H1 (cell line): Measurements from ENCODE around the gene MCC. TPM values are rescaled to one million over a fixed set of nuclear protein-coding genes. Genes with fewer than 3 reads are reported as not detected.

Experiments
- CTCF ChIA-PET: fragments of 300-600 bp; sonication (Branson Sonifier 250); formaldehyde crosslinking; loops from one replicate; lab custom pipeline; 2021; ENCODE audit not compliant: partially characterized antibody; lab: Charles Lee
- POLR2A ChIA-PET: fragments of 300-600 bp; sonication (Branson Sonifier 250); formaldehyde crosslinking; loops from one replicate; lab custom pipeline; 2021; ENCODE audit warnings: inconsistent platforms; ENCODE audit not compliant: partially characterized antibody; lab: Charles Lee
- DNase-seq, 2 experiments: peaks; one replicate each; pipeline versions ENCODE4 v3.0.0 to v3.0.0-alpha.2; 2010 to 2022; ENCODE audit warnings: low spot score in 2 of 2, low read depth in 1 of 2, mixed read lengths in 1 of 2
- FAIRE-seq: peaks from 2 replicates; lab custom pipeline; 2011; peaks lifted over from hg19 to GRCh38; lab: Jason Lieb, UNC
- H2AFZ ChIP-seq: 2 replicates; pipeline ENCODE4 v1.8.1; 2012; ENCODE audit warnings: low read length, inconsistent platforms
- H2AK5ac ChIP-seq: 2 replicates; pipeline ENCODE4 v1.6.1; 2013; ENCODE audit warnings: low read depth, low read length
- H2BK120ac ChIP-seq: replicated peaks from 2 replicates; pipeline ENCODE3; 2013; ENCODE audit warnings: low read depth, low read length, inconsistent platforms
- H2BK12ac ChIP-seq: 2 replicates; pipeline ENCODE4 v1.6.1; 2013; ENCODE audit warnings: low read depth, low read length
- H2BK15ac ChIP-seq: 2 replicates; pipeline ENCODE4 v1.6.1; 2013; ENCODE audit warnings: low read length
- H2BK20ac ChIP-seq: 2 replicates; pipeline ENCODE4 v1.6.1; 2013; ENCODE audit warnings: low read length
- H2BK5ac ChIP-seq: 2 replicates; pipeline ENCODE4 v1.6.1; 2013; ENCODE audit warnings: low read depth, low read length
- H3K14ac ChIP-seq: 2 replicates; pipeline ENCODE4 v1.6.1; 2013; ENCODE audit warnings: inconsistent platforms; ENCODE audit not compliant: insufficient read length
- H3K18ac ChIP-seq: 2 replicates; pipeline ENCODE4 v1.6.1; 2013; ENCODE audit warnings: low read length; ENCODE audit errors: extremely low read depth
- H3K23ac ChIP-seq: 2 replicates; pipeline ENCODE4 v1.6.1; 2013; ENCODE audit warnings: inconsistent platforms; ENCODE audit not compliant: insufficient read length
- H3K23me2 ChIP-seq: 2 replicates; pipeline ENCODE4 v1.6.1; 2013; ENCODE audit warnings: low read depth, low read length
- H3K27ac ChIP-seq: 2 replicates; pipeline ENCODE4 v1.6.1; 2011; ENCODE audit warnings: low read depth, low read length, inconsistent platforms
- H3K27me3 ChIP-seq, 4 experiments: replicated peaks in 1 of 4; 1 replicate in 1 of 4; 2 replicates in 3 of 4; pipeline versions ENCODE4 v1.6.1 to v1.8.1; 2011 to 2013; ENCODE audit warnings: low read length in 3 of 4, mild to moderate bottlenecking in 3 of 4, inconsistent platforms in 2 of 4, mixed read lengths in 2 of 4, moderate library complexity in 1 of 4; ENCODE audit not compliant: control insufficient read depth in 3 of 4, insufficient read depth in 3 of 4; ENCODE audit errors: extremely low read depth in 1 of 4
- H3K36me3 ChIP-seq, 4 experiments: 2 replicates each; pipeline versions ENCODE4 v1.6.1 to v1.8.1; 2011 to 2013; ENCODE audit warnings: mild to moderate bottlenecking in 4 of 4, low read length in 3 of 4, moderate library complexity in 2 of 4, control low read depth in 1 of 4, inconsistent platforms in 1 of 4; ENCODE audit not compliant: insufficient read depth in 4 of 4, control insufficient read depth in 2 of 4
- H3K4ac ChIP-seq: replicated peaks from 2 replicates; pipeline ENCODE3; 2013; ENCODE audit warnings: low read length, low read depth, mixed read lengths, inconsistent platforms; ENCODE audit not compliant: insufficient read length
- H3K4me1 ChIP-seq, 4 experiments: replicated peaks in 1 of 4; 1 replicate in 1 of 4; 2 replicates in 3 of 4; pipeline versions ENCODE4 v1.6.1 to v1.8.1; 2011 to 2013; ENCODE audit warnings: low read length in 3 of 4, inconsistent platforms in 2 of 4, mixed read lengths in 1 of 4; ENCODE audit not compliant: insufficient read depth in 4 of 4, control insufficient read depth in 3 of 4
- H3K4me2 ChIP-seq, 2 experiments: 2 replicates each; pipeline versions ENCODE4 v1.6.1 to v1.8.1; 2011 to 2013; ENCODE audit warnings: low read depth in 2 of 2, low read length in 2 of 2, control low read depth in 1 of 2, inconsistent platforms in 1 of 2, mild to moderate bottlenecking in 1 of 2; ENCODE audit not compliant: insufficient read depth in 1 of 2
- H3K4me3 ChIP-seq, 4 experiments: fragments of 200-600, 300-600 bp in 1 of 4; sonication (generic), shearing (Covaris generic), sonication (Bioruptor Twin) in 1 of 4; 2 replicates each; pipeline versions ENCODE4 v1.5.1 to v1.8.1; 2011 to 2016; ENCODE audit warnings: low read length in 4 of 4, low read depth in 3 of 4, control low read depth in 2 of 4, inconsistent platforms in 2 of 4, mild to moderate bottlenecking in 2 of 4, mixed read lengths in 1 of 4, moderate library complexity in 1 of 4; ENCODE audit not compliant: insufficient read depth in 2 of 4; ENCODE audit errors: extremely low read depth in 1 of 4
- H3K56ac ChIP-seq: replicated peaks from 2 replicates; pipeline ENCODE3; 2013; ENCODE audit warnings: low read depth, mild to moderate bottlenecking, mixed read lengths, low read length, inconsistent platforms; ENCODE audit not compliant: insufficient read length
- H3K79me1 ChIP-seq: 2 replicates; pipeline ENCODE4 v1.6.1; 2013; ENCODE audit warnings: low read depth, low read length, control low read depth
- H3K79me2 ChIP-seq, 2 experiments: 2 replicates each; pipeline versions ENCODE4 v1.6.1 to v1.8.1; 2012 to 2013; ENCODE audit warnings: low read length in 2 of 2, mild to moderate bottlenecking in 2 of 2, inconsistent platforms in 1 of 2; ENCODE audit not compliant: insufficient read depth in 2 of 2, control insufficient read depth in 1 of 2
- H3K9ac ChIP-seq, 4 experiments: replicated peaks in 1 of 4; 1 replicate in 1 of 4; 2 replicates in 3 of 4; pipeline versions ENCODE4 v1.6.1 to v1.8.1; 2011 to 2013; ENCODE audit warnings: low read depth in 3 of 4, low read length in 3 of 4, control low read depth in 2 of 4, mild to moderate bottlenecking in 2 of 4, moderate library complexity in 2 of 4, inconsistent platforms in 1 of 4; ENCODE audit errors: extremely low read depth in 1 of 4
- H3K9me3 ChIP-seq, 2 experiments: 2 replicates each; pipeline versions ENCODE4 v1.6.1 to v1.8.1; 2012 to 2013; ENCODE audit warnings: mild to moderate bottlenecking in 2 of 2, moderate library complexity in 2 of 2, control low read depth in 1 of 2, inconsistent platforms in 1 of 2, low read depth in 1 of 2, low read length in 1 of 2, mixed read lengths in 1 of 2; ENCODE audit not compliant: insufficient read depth in 2 of 2
- H4K20me1 ChIP-seq, 2 experiments: replicated peaks in 1 of 2; 2 replicates each; pipeline versions ENCODE3 to v1.8.1; 2011 to 2013; ENCODE audit warnings: inconsistent platforms in 2 of 2, low read length in 2 of 2, mild to moderate bottlenecking in 1 of 2; ENCODE audit not compliant: insufficient read depth in 2 of 2, control insufficient read depth in 1 of 2
- H4K5ac ChIP-seq: 2 replicates; pipeline ENCODE4 v1.6.1; 2013; ENCODE audit warnings: low read length, low read depth, mixed read lengths, inconsistent platforms; ENCODE audit not compliant: insufficient read length
- H4K8ac ChIP-seq: 2 replicates; pipeline ENCODE4 v1.8.0; 2013; ENCODE audit warnings: mild to moderate bottlenecking, moderate library complexity, low read length, inconsistent platforms; ENCODE audit not compliant: insufficient read depth; ENCODE audit errors: extremely low read depth
- H4K91ac ChIP-seq: replicated peaks from 2 replicates; pipeline ENCODE3; 2013; ENCODE audit warnings: low read length, mixed read lengths, inconsistent platforms; ENCODE audit not compliant: insufficient read length
- CREB1 ChIP-seq: IDR thresholded peaks from 2 replicates; pipeline ENCODE4 v1.6.1; 2012; ENCODE audit warnings: inconsistent platforms
- CTCF ChIP-seq, 3 experiments: IDR thresholded peaks; 1 replicate in 2 of 3; 2 replicates in 1 of 3; pipeline versions ENCODE4 v1.5.1 to v1.6.1; 2011; ENCODE audit warnings: low read length in 3 of 3, mild to moderate bottlenecking in 3 of 3, inconsistent platforms in 2 of 3, low read depth in 1 of 3, moderate library complexity in 1 of 3; ENCODE audit not compliant: insufficient read depth in 1 of 3; ENCODE audit errors: control extremely low read depth in 1 of 3
- GABPA ChIP-seq: IDR thresholded peaks from 2 replicates; pipeline ENCODE4 v1.6.1; 2011; ENCODE audit warnings: mild to moderate bottlenecking, low read length, moderate library complexity, borderline replicate concordance; ENCODE audit not compliant: insufficient read depth
- HDAC6 ChIP-seq: IDR thresholded peaks from one replicate; pipeline ENCODE4 v1.7.1; 2012; ENCODE audit warnings: low read depth, mild to moderate bottlenecking, inconsistent platforms, low read length, moderate library complexity
- JUND ChIP-seq: IDR thresholded peaks from 2 replicates; pipeline ENCODE4 v1.6.1; 2011; ENCODE audit warnings: mild to moderate bottlenecking, improper control_type of control experiment, low read length
- KDM1A ChIP-seq: fragments of 200-600, 300-600 bp; sonication (generic); IDR thresholded peaks from 2 replicates; pipeline ENCODE4 v1.7.1; 2016; ENCODE audit warnings: mild to moderate bottlenecking, low read length, borderline replicate concordance
- NANOG ChIP-seq: IDR thresholded peaks from 2 replicates; pipeline ENCODE4 v1.6.1; 2011; ENCODE audit warnings: low read length, low read depth, mild to moderate bottlenecking, inconsistent platforms; ENCODE audit not compliant: insufficient read depth, poor library complexity, severe bottlenecking
- RBBP5 ChIP-seq: IDR thresholded peaks from 2 replicates; pipeline ENCODE4 v1.7.1; 2012; ENCODE audit warnings: low read depth, mild to moderate bottlenecking, inconsistent platforms, low read length, moderate library complexity, borderline replicate concordance
- USF2 ChIP-seq: IDR thresholded peaks from 2 replicates; pipeline ENCODE4 v1.6.1; 2011; ENCODE audit warnings: low read length, improper control_type of control experiment
- WGBS, 2 experiments: shearing (Covaris generic) in 1 of 2; methylation state at CpG; one replicate each; pipeline versions ENCODE4 v1.1.6 to v1.1.7; 2013 to 2015; ENCODE audit warnings: low lambda C conversion rate in 2 of 2, mixed read lengths in 2 of 2, inconsistent platforms in 1 of 2, low coverage in 1 of 2, missing lambda C conversion rate in 1 of 2; ENCODE audit not compliant: insufficient replicate concordance in 2 of 2, insufficient coverage in 1 of 2, insufficient read length in 1 of 2; ENCODE audit errors: extremely low coverage in 1 of 2, missing lambda C conversion rate in 1 of 2; 5-methylcytosine and 5-hydroxymethylcytosine counted together
- polyA plus RNA-seq, 7 experiments: library from polyadenylated mRNA; depleted of rRNA in 3 of 7; stranded (reverse) in 5 of 7; unstranded in 2 of 7; fragments of >200 nt in 5 of 7; fragments of 200-250 nt in 2 of 7; gene quantifications; 1 replicate in 5 of 7; 2 replicates in 1 of 7; 4 replicates in 1 of 7; pipeline versions ENCODE4 v1.2.1 to v1.2.3, GENCODE V29; 2011 to 2013; ENCODE audit warnings: missing spikeins in 2 of 7, mixed read lengths in 2 of 7
- total RNA-seq: library from RNA; stranded (reverse); fragmentation: NEBNext Ultra II Directional; extraction: Animal tissue kit (Norgen Biotek cat#: 25700); gene quantifications from 2 replicates; pipeline ENCODE4 v1.2.1, GENCODE V29; 2021

The MCC gene
- total and polyA plus RNA-seq, 2 of the 8 experiments (the other 6 are each of a cell fraction or from before 2014, with no cell fraction given): 2.6 to 18.3 TPM

DNA sequence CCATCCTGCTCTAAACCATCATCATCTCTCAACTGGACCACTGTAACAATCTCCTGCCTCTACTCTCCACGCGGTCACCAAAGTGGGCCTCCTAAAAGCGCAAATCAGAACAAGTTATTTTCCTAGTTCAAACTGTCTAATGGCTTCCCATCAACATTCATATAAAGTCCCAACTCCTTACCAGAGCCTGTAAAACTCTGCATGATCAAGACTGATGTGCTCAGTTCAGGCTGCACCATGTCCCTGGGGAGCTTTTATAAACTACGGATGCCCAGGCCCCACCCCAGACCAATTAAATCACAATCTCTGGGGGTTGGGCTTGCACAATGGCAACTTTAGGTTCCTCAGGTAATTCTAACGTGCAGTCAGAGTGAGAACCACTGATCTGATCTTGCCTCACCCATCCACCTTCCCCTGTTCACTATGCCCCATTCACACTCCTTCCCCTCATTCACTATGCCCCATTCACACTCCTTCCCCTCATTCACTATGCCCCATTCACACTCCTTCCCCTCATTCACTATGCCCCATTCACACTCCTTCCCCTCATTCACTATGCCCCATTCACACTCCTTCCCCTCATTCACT, 382.5 kb downstream of the MCC start:
- Histone ChIP-seq H3K14ac (no peak overlapping the region), H3K79me2 (no peaks in the 10 kb centered on the region; a peak in 1 of 4 replicates), H3K36me3 (0 out of 8 replicates have a peak, but pooled peaks cover 0 to 2% (median 0%) of the 10 kb centered on the region in 4 experiments), H2BK120ac (no peak overlapping the region), H3K56ac (no peak overlapping the region), H4K20me1 (no peaks in the 10 kb centered on the region), H4K5ac (no peak overlapping the region), H3K27me3 (no peaks in the 10 kb centered on the region), H3K23me2 (no peaks in the 10 kb centered on the region; the same call in 1 of the 2 replicates), H3K9ac (no peak overlapping the region), H3K18ac (no peak overlapping the region), H3K23ac (no peak overlapping the region), H3K4me2 (no peak overlapping the region), H3K9me3 (no peaks in the 10 kb centered on the region), H3K27ac (no peak overlapping the region), H3K79me1 (no peaks in the 10 kb centered on the region), H4K91ac (no peak overlapping the region), H2BK12ac (no peak overlapping the region), H2AK5ac (no peak overlapping the region), H3K4me3 (no peak overlapping the region), H2AFZ (no peak overlapping the region), H2BK5ac (no peak overlapping the region), H2BK15ac (no peak overlapping the region), H4K8ac (no peak overlapping the region), H3K4ac (no peak overlapping the region), H3K4me1 (peaks cover 0 to 2% (median 0%) of the 10 kb centered on the region in 4 experiments; a peak in 1 of 7 replicates), H2BK20ac (no peak overlapping the region)
- POLR2A ChIA-PET: no interaction called here
- DNase-seq: no peak
- WGBS, 2 experiments: 93% methylated on average over 5 of the region's 5 CpGs; no CpG with 5 or more reads in 1 of the 2 experiments
- FAIRE-seq: no peak
- CTCF ChIA-PET: interaction anchor here (1.1 to 1.3 kb wide), 2 partner anchors 16 to 18 kb away, joined by 4 to 5 read pairs; no protein-coding TSS in a partner anchor
- TF ChIP-seq NANOG (no peak), CTCF (IDR thresholded peaks at IDR 0.05; ENCODE audit: control extremely low read depth in 1 of 3, insufficient read depth in 1 of 3, low read depth in 1 of 3, low read length in 3 of 3) (no peak), HDAC6 (no peak), USF2 (no peak), RBBP5 (no peak), GABPA (no peak), JUND (no peak), KDM1A (no peak), CREB1 (no peak)
